Neural cell (in vitro differentiated cells): Measurements from ENCODE around the gene CNN1. TPM values are rescaled to one million over a fixed set of nuclear protein-coding genes. Genes with fewer than 3 reads are reported as not detected.

Source experiments
- H2AFZ ChIP-seq: fragments of 200-600, 300-800 bp; sonication (generic), shearing (Covaris generic); 2 replicates; pipeline ENCODE4 v1.6.0; 2014; ENCODE audit warnings: low read depth, mild to moderate bottlenecking, antibody characterized with exemption, low read length, moderate library complexity
- H3F3A ChIP-seq: fragments of 200-600 bp; shearing (Covaris generic); 2 replicates; pipeline ENCODE4 v1.6.1; 2016; ENCODE audit warnings: mild to moderate bottlenecking, moderate library complexity, mixed read lengths, antibody characterized with exemption, low read length; ENCODE audit not compliant: insufficient read depth, poor library complexity, severe bottlenecking
- H3K27ac ChIP-seq: fragments of 200-600, 300-800 bp; sonication (generic), shearing (Covaris generic); 2 replicates; pipeline ENCODE4 v1.5.1; 2014; ENCODE audit warnings: mild to moderate bottlenecking, low read length, moderate library complexity
- H3K27me3 ChIP-seq: fragments of 300-800, 200-600 bp; sonication (generic), shearing (Covaris generic); 2 replicates; pipeline ENCODE4 v1.6.0; 2014; ENCODE audit warnings: mild to moderate bottlenecking, low read depth, low read length, moderate library complexity; ENCODE audit not compliant: insufficient read depth
- H3K36me3 ChIP-seq: fragments of 300-800, 200-600 bp; sonication (generic), shearing (Covaris generic); 2 replicates; pipeline ENCODE4 v1.5.1; 2014; ENCODE audit warnings: mild to moderate bottlenecking, antibody characterized with exemption, low read length, moderate library complexity; ENCODE audit not compliant: insufficient read depth
- H3K4me2 ChIP-seq: fragments of 300-800, 200-600 bp; sonication (generic), shearing (Covaris generic); 2 replicates; pipeline ENCODE4 v1.6.0; 2014; ENCODE audit warnings: mild to moderate bottlenecking, low read length
- H3K4me3 ChIP-seq: fragments of 300-800, 200-600 bp; sonication (generic), shearing (Covaris generic); 2 replicates; pipeline ENCODE4 v1.5.1; 2014; ENCODE audit warnings: mild to moderate bottlenecking, low read length, moderate library complexity
- H3K79me2 ChIP-seq: fragments of 200-600 bp; shearing (Covaris generic); replicated peaks from 2 replicates; pipeline ENCODE4 v1.6.0; 2014; ENCODE audit warnings: mild to moderate bottlenecking, low read length, moderate library complexity; ENCODE audit not compliant: insufficient read depth
- H3K9ac ChIP-seq: fragments of 300-800, 200-600 bp; sonication (generic), shearing (Covaris generic); 2 replicates; pipeline ENCODE4 v1.6.1; 2016; ENCODE audit warnings: mild to moderate bottlenecking, low read length, mixed read lengths
- H3K9me2 ChIP-seq: fragments of 200-600 bp; shearing (Covaris generic); 2 replicates; pipeline ENCODE4 v1.6.1; 2016; ENCODE audit warnings: mild to moderate bottlenecking, low read length, mixed read lengths; ENCODE audit not compliant: insufficient read depth
- H3K9me3 ChIP-seq: fragments of 200-600, 300-800 bp; sonication (generic), shearing (Covaris generic); 2 replicates; pipeline ENCODE4 v1.6.1; 2016; ENCODE audit warnings: mild to moderate bottlenecking, mixed run types, low read length, moderate library complexity, mixed read lengths
- H4K20me1 ChIP-seq: fragments of 200-600 bp; shearing (Covaris generic); 2 replicates; pipeline ENCODE4 v1.6.1; 2016; ENCODE audit warnings: mild to moderate bottlenecking, mixed run types; ENCODE audit not compliant: insufficient read depth
- MXI1 ChIP-seq: fragments of 450-650 bp; conservative IDR thresholded peaks from 2 replicates; pipeline ENCODE4 v1.6.1; 2014; ENCODE audit warnings: antibody characterized with exemption, mild to moderate bottlenecking; ENCODE audit not compliant: poor library complexity, severe bottlenecking
- POLR2AphosphoS5 ChIP-seq: IDR thresholded peaks from 2 replicates; pipeline ENCODE4 v1.6.1; 2012
- RAD21 ChIP-seq: fragments of 450-650 bp; conservative IDR thresholded peaks from 2 replicates; pipeline ENCODE4 v1.6.1; 2014; ENCODE audit warnings: antibody characterized with exemption, mild to moderate bottlenecking, moderate library complexity
- REST ChIP-seq: IDR thresholded peaks from 2 replicates; pipeline ENCODE4 v1.6.1; 2012; ENCODE audit warnings: borderline replicate concordance
- SMC3 ChIP-seq: fragments of 450-650 bp; conservative IDR thresholded peaks from 2 replicates; pipeline ENCODE4 v1.6.1; 2014; ENCODE audit warnings: antibody characterized with exemption, mild to moderate bottlenecking, moderate library complexity; ENCODE audit not compliant: poor library complexity
- TAF1 ChIP-seq: IDR thresholded peaks from 2 replicates; pipeline ENCODE4 v1.6.1; 2012; ENCODE audit warnings: low read depth
- polyA plus RNA-seq: library from polyadenylated mRNA; depleted of rRNA; stranded (reverse); fragments of >200 nt; gene quantifications from 2 replicates; pipeline ENCODE4 v1.2.3, GENCODE V29; 2014
- TF ChIP-seq, protein P1 (sequence below): fragments of 450-650 bp; IDR thresholded peaks from 2 replicates; pipeline ENCODE4 v1.5.1; 2014; ENCODE audit warnings: antibody characterized with exemption, mild to moderate bottlenecking, moderate library complexity; ENCODE audit not compliant: poor library complexity, severe bottlenecking

The CNN1 gene
- polyA plus RNA-seq, 1 donor from 2014 or later: not detected

DNA sequence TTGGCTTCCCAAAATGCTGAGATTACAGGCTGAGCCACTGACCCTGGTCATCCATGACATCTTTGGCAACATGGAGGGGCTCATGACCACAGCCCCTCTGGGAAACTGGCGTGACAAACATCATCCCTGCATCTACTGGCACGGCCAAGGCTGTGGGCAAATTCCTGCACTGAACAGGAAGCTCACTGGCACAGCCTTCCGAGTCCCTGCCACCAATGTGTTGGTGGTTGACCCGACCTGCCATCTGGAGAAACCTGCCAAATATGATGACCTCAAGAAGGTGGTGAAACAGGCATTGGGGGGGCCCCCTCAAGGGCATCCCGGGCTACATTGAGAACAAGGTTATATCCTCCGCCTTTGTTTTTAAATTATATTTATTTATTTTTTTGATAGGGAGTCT is 47.7 kb downstream of the CNN1 start:
- no peak for TF ChIP-seq MXI1
- TF ChIP-seq TAF1: no peak
- TF ChIP-seq POLR2AphosphoS5: no peak
- TF ChIP-seq REST: no peak
- TF ChIP-seq SMC3: no peak
- Histone ChIP-seq H3K79me2 (no peaks in the 10 kb centered on the region), H3K9me2 (no peaks in the 10 kb centered on the region), H3K27me3 (no peaks in the 10 kb centered on the region), H3K9ac (no peak overlapping the region), H2AFZ (no peak overlapping the region), H3K9me3 (no peaks in the 10 kb centered on the region), H4K20me1 (no peaks in the 10 kb centered on the region), H3K27ac (no peak overlapping the region), H3K4me3 (no peak overlapping the region), H3F3A (no peaks in the 10 kb centered on the region), H3K4me2 (no peak overlapping the region), H3K36me3 (no peaks in the 10 kb centered on the region)

- H4K20me1 ChIP-seq: no peaks in the 10 kb centered on the region
- H3K4me2 ChIP-seq: no peak overlapping the region
- no peaks in the 10 kb centered on the region for H3F3A ChIP-seq
- H3K27ac ChIP-seq: no peak overlapping the region
- H3K9ac ChIP-seq: peak overlapping the region; percentile 10
- no peaks in the 10 kb centered on the region for H3K9me3 ChIP-seq
- TF ChIP-seq RAD21 (peak; percentile 86), SMC3 (peak; percentile 79), TAF1 (no peak)
- TF ChIP-seq, protein P1, sequence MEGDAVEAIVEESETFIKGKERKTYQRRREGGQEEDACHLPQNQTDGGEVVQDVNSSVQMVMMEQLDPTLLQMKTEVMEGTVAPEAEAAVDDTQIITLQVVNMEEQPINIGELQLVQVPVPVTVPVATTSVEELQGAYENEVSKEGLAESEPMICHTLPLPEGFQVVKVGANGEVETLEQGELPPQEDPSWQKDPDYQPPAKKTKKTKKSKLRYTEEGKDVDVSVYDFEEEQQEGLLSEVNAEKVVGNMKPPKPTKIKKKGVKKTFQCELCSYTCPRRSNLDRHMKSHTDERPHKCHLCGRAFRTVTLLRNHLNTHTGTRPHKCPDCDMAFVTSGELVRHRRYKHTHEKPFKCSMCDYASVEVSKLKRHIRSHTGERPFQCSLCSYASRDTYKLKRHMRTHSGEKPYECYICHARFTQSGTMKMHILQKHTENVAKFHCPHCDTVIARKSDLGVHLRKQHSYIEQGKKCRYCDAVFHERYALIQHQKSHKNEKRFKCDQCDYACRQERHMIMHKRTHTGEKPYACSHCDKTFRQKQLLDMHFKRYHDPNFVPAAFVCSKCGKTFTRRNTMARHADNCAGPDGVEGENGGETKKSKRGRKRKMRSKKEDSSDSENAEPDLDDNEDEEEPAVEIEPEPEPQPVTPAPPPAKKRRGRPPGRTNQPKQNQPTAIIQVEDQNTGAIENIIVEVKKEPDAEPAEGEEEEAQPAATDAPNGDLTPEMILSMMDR: peak; percentile 89
- H3K36me3 ChIP-seq: no peaks in the 10 kb centered on the region
- no peak overlapping the region for H3K4me3 ChIP-seq
- H3K79me2 ChIP-seq: no peaks in the 10 kb centered on the region
- H3K9me2 ChIP-seq: no peaks in the 10 kb centered on the region
- no peaks in the 10 kb centered on the region for H3K27me3 ChIP-seq
- H2AFZ ChIP-seq: no peak overlapping the region
Measured at GRCh38 chr19:11587302-11587974, 48.8 kb downstream of the CNN1 start.

DNA sequence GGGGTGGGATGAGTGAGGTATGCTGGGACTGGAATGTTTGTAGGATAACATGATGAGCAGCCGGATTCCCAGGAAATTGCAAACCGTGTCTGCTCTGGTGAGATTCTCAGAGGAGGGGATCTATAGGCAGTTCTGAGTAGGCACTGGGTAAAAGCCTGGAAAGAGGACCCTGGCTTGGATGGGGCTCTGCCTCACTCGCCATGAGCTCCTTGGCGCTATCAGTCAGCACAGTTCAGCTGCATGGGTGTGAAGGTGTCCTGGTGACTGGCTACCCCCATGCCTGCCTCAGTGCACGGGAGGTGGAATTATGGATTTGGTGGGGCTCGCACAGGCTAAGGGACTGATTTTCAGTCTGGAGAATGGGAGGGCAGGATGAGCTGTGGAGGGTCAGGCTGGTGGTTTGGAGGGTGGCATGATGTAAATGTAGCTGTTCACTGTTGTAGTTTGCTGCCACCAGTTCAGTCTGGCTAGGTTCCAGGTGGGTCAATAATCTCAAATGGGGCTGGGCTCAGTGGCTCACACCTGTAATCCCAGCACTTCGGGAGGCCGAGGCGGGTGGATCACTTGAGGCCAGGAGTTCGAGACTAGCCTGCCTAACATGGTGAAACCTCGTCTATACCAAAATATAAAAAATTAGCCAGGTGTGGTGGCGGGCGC is 49.5 kb downstream of the CNN1 start:
- Histone ChIP-seq H4K20me1 (no peaks in the 10 kb centered on the region), H3K4me3 (no peak overlapping the region), H3K79me2 (no peaks in the 10 kb centered on the region), H3K36me3 (no peaks in the 10 kb centered on the region), H3K9me3 (no peaks in the 10 kb centered on the region), H2AFZ (no peak overlapping the region), H3F3A (no peaks in the 10 kb centered on the region), H3K9me2 (no peaks in the 10 kb centered on the region), H3K27ac (no peak overlapping the region), H3K4me2 (no peak overlapping the region), H3K27me3 (no peaks in the 10 kb centered on the region), H3K9ac (peak overlapping the region; percentile 10)
- TF ChIP-seq SMC3 (no peak), RAD21 (peak; percentile 10)
